ENCODE data around the gene SLC37A2. TPM values are rescaled to one million over a fixed set of nuclear protein-coding genes. Genes with fewer than 3 reads are reported as not detected.
"Not testable (repeated sequence)": the region's sequence is repeated elsewhere in the genome, so short reads cannot be mapped to it uniquely, and the experiment has no call there.

SLC37A2 gene
- total RNA-seq, 4 donors from 2014 or later = 24.9 to 44.4 (median 29.4) TPM

DNA sequence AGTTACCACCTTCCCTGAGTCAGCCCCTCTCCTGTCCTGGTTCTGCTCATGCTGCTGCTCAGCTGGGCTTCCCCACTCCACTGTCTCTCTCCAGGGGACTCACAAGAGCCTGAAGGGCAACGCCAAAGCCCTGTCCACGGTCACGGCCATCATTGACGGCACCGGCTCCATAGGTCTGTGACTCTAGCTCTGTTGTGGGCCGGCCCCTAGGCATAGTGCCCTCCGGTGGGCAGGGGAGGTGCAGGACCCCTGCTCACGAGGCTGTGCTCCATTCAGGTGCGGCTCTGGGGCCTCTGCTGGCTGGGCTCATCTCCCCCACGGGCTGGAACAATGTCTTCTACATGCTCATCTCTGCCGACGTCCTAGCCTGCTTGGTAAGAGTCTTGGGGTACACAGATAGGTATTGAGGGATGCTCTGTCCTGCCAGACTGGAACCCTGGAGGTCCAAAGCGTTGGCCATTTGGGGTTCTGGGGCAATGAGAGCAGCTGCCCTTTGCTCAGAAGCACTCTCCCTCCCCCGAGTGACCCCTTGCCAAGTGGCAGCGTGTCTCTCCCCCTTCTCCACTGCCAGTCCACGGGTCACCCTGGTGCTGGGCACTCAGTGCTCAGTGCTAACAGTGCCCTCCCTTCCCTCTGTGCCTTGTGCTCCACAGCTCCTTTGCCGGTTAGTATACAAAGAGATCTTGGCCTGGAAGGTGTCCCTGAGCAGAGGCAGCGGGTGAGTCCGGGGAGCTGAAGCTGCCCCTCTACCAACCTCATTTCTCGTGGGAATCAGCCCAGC lies 22.4 kb downstream of the SLC37A2 start:
- Histone ChIP-seq H3K4me1 (peaks cover 0 to 38% (median 14%) of the 10 kb centered on the region in 3 donors), H3K36me3 (peaks cover 0 to 23% (median 0%) of the 10 kb centered on the region in 3 donors), H3K4me3 (no peak overlapping the region), H3K27me3 (peaks cover 0 to 7% (median 0%) of the 10 kb centered on the region in 4 donors), H3K27ac (no peak overlapping the region), H3K9me3 (no peaks in the 10 kb centered on the region)
- 85 to 94% methylated on average over 4 to 6 of the region's 20 CpGs for WGBS, 2 donors
- TF ChIP-seq CTCF (IDR thresholded peaks at IDR 0.05) = no peak
- no peak for TF ChIP-seq POLR2A (IDR thresholded peaks at IDR 0.05)
- DNase-seq = no peak
- intact Hi-C loops (cut with DNase I) = no loop called here

DNA sequence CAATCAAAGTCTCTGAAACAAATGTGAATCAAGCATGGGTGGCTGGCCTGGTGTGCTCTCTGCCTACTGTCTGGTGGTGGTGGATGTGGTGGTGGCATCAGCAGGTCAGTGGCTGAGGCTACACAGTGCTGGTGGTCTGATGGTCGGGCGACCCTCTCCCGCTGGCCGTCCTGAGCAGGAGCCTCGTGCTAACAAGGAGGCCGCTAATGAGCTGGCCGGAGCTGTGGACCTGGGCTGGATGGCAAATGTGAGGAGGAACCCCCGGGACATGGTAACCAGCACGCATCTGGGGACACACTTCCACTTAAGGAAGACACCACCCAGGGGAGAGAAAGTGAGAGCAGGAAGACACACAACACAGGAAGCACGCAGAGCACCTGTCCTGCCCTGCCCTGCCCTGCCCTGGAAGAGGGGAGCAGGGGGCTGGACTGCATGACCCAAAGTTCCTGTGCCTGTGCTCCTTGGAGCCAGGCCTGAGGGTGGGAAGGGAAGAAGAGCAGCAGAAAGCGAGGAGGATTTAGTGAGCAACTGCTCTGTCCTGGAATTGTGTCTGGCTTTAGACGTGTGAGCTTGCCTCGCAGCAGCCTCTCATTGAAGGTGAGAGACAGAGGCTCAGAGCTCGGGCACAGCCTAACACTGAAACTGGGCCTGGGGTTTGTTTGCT lies 23.7 kb downstream of the SLC37A2 start:
- peaks cover 0 to 42% (median 14%) of the 10 kb centered on the region in 3 donors for H3K4me1 ChIP-seq
- no peak overlapping the region for H3K4me3 ChIP-seq
- H3K9me3 ChIP-seq = no peaks in the 10 kb centered on the region
- TF ChIP-seq POLR2A (IDR thresholded peaks at IDR 0.05) (no peak), CTCF (IDR thresholded peaks at IDR 0.05) (no peak)
- peaks cover 0 to 7% (median 0%) of the 10 kb centered on the region in 4 donors for H3K27me3 ChIP-seq
- H3K36me3 ChIP-seq = peaks cover 0 to 23% (median 0%) of the 10 kb centered on the region in 3 donors
- intact Hi-C loops (cut with DNase I) = no loop called here
- DNase-seq = no peak
- 84 to 88% methylated on average over 8 to 9 of the region's 14 CpGs for WGBS, 2 donors
- no peak overlapping the region for H3K27ac ChIP-seq

- Histone ChIP-seq H3K4me3 (no peak overlapping the region), H3K27ac (no peak overlapping the region), H3K27me3 (peaks cover 0 to 7% (median 0%) of the 10 kb centered on the region in 4 donors), H3K9me3 (no peaks in the 10 kb centered on the region), H3K4me1 (peaks cover 0 to 31% (median 8%) of the 10 kb centered on the region in 3 donors), H3K36me3 (peaks cover 0 to 23% (median 0%) of the 10 kb centered on the region in 3 donors)
- TF ChIP-seq CTCF (IDR thresholded peaks at IDR 0.05) (no peak), POLR2A (IDR thresholded peaks at IDR 0.05) (no peak)
- WGBS, 2 donors = 60 to 84% methylated on average over 1 to 2 of the region's 2 CpGs
- intact Hi-C loops (cut with DNase I) = no loop called here
- DNase-seq = no peak
Measured at GRCh38 chr11:125088123-125088522, 25.0 kb downstream of the SLC37A2 start.

DNA sequence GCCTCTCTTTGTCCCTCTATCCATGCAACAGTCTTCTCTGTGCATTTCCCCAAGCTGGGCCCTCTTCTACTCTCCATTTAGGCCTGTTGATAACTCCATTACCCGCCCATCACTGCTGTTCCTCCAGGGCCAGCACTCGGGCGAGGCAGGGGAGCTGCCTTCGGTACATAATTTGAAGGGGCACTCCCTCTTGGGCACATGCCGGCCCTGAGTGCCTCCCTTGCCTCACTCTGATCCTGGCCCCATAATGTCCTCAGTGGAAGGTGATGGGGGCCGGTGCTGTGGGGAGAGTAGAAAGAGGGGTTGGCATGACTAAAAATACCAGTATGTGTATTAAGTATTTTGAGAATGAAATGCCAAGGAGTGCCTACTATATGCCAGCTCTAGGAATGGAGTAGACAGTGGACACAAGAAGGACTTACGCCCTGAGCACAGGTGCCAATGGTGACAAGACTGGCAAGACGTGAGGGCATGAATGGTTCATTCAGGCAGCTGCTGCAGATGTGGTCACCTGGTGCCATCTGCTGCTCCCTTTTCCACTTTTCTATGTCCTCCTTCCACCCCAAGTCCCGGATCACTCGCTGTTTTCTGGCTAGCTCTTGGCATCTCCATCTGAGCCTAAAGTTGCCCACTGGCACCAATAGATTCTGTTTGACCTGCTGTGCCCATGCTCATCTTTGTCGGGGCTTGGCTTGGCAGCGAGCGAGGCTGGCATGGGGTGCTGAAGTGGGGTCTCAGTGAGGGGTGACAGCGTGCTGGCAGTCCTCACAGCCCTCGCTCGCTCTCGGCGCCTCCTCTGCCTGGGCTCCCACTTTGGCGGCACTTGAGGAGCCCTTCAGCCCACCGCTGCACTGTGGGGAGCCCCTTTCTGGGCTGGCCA lies 25.7 kb downstream of the SLC37A2 start:
- peaks cover 0 to 7% (median 0%) of the 10 kb centered on the region in 4 donors for H3K27me3 ChIP-seq
- DNase-seq = no peak
- TF ChIP-seq CTCF (IDR thresholded peaks at IDR 0.05) = no peak
- no peak for TF ChIP-seq POLR2A (IDR thresholded peaks at IDR 0.05)
- H3K4me1 ChIP-seq = peaks cover 0 to 24% (median 3%) of the 10 kb centered on the region in 3 donors
- no peak overlapping the region for H3K27ac ChIP-seq
- intact Hi-C loops (cut with DNase I) = no loop called here
- WGBS, 2 donors = 79 to 88% methylated on average over 9 to 12 of the region's 20 CpGs
- no peak overlapping the region for H3K4me3 ChIP-seq
- H3K9me3 ChIP-seq = no peaks in the 10 kb centered on the region
- peaks cover 0 to 23% (median 0%) of the 10 kb centered on the region in 3 donors for H3K36me3 ChIP-seq

GRCh38 chr11:125089481-125089880 lies 26.4 kb downstream of the SLC37A2 start:
- no CpG with 5 or more reads among the region's 31 CpGs for WGBS, 2 donors
- H3K4me3 ChIP-seq; H3K9me3 ChIP-seq; H3K27me3 ChIP-seq; H3K27ac ChIP-seq; DNase-seq; intact Hi-C loops (cut with DNase I): not testable (repeated sequence)
- Histone ChIP-seq H3K4me1 (peaks cover 0 to 18% (median 0%) of the 10 kb centered on the region in 3 donors), H3K36me3 (peaks cover 0 to 23% (median 0%) of the 10 kb centered on the region in 3 donors)

GRCh38 chr11:125090151-125090550 lies 27.0 kb downstream of the SLC37A2 start:
- Histone ChIP-seq H3K4me1 (peaks cover 0 to 12% (median 0%) of the 10 kb centered on the region in 3 donors), H3K36me3 (peaks cover 0 to 24% (median 0%) of the 10 kb centered on the region in 3 donors)
- H3K27ac ChIP-seq; H3K9me3 ChIP-seq; H3K27me3 ChIP-seq; intact Hi-C loops (cut with DNase I); DNase-seq; H3K4me3 ChIP-seq: not testable (repeated sequence)
- 59 to 70% methylated on average over 5 to 10 of the region's 10 CpGs for WGBS, 2 donors

All from esophagus squamous epithelium (tissue), 5 donors.